Stimulated activated CD8-positive, alpha-beta memory T cell treated with anti-CD3 and anti-CD28 coated beads, Interleukin-7, amount 100 ng/mL, for 24 hours (primary cell): ENCODE results near the gene PSMD8.
"Not testable (repeated sequence)": the region's sequence is repeated elsewhere in the genome, so short reads cannot be mapped to it uniquely, and the experiment has no call there.

ENCODE experiments used
- DNase-seq: peaks from one replicate; pipeline ENCODE4 v3.0.0-alpha.2; 2020; ENCODE audit warnings: low read depth

The PSMD8 gene

GRCh38 chr19:38387550-38388348 is 13.4 kb downstream of the PSMD8 start, which contains the start of gene GGN:
GGN (minus strand) TSS chr19:38388034; CDS start chr19:38387261, 773 bp downstream.
- peak; percentile 65 for DNase-seq

GRCh38 chr19:38388349-38389100 is 14.2 kb downstream of the PSMD8 start, which contains the start of gene SPRED3:
SPRED3 (plus strand) TSS chr19:38388697; CDS start chr19:38390303, 1,606 bp downstream.
- DNase-seq: no peak

GRCh38 chr19:38389101-38389925 is 14.9 kb downstream of the PSMD8 start:
- no peak for DNase-seq

GRCh38 chr19:38389957-38390924 is 15.9 kb downstream of the PSMD8 start:
- no peak for DNase-seq

GRCh38 chr19:38391911-38392464 is 17.6 kb downstream of the PSMD8 start:
- DNase-seq: no peak

GRCh38 chr19:38392707-38393308 is 18.4 kb downstream of the PSMD8 start:
- DNase-seq: no peak

GRCh38 chr19:38394488-38394887 is 20.1 kb downstream of the PSMD8 start:
- peak; percentile 46 for DNase-seq

GRCh38 chr19:38395381-38396114 is 21.2 kb downstream of the PSMD8 start:
- DNase-seq: no peak

- DNase-seq: no peak
Measured at GRCh38 chr19:38399081-38399480, 24.7 kb downstream of the PSMD8 start.

- no peak for DNase-seq
Measured at GRCh38 chr19:38399537-38399936, 25.2 kb downstream of the PSMD8 start.

GRCh38 chr19:38400361-38400760 is 26.0 kb downstream of the PSMD8 start:
- DNase-seq: no peak

- no peak for DNase-seq
Measured at GRCh38 chr19:38401148-38401547, 26.8 kb downstream of the PSMD8 start.

GRCh38 chr19:38402623-38402966 is 28.2 kb downstream of the PSMD8 start:
- DNase-seq: no peak

GRCh38 chr19:38402967-38403674 is 28.8 kb downstream of the PSMD8 start, which contains the start of gene FAM98C:
FAM98C (plus strand) TSS chr19:38403093; CDS start chr19:38403154, 61 bp downstream.
- peak; percentile 86 for DNase-seq

GRCh38 chr19:38404858-38405257 is 30.5 kb downstream of the PSMD8 start:
- DNase-seq: no peak

GRCh38 chr19:38405276-38405675 is 30.9 kb downstream of the PSMD8 start:
- no peak for DNase-seq

GRCh38 chr19:38409631-38410133 is 35.3 kb downstream of the PSMD8 start:
- no peak for DNase-seq

- not testable (repeated sequence) for DNase-seq
Measured at GRCh38 chr19:38410407-38410806, 36.0 kb downstream of the PSMD8 start.
